Right lobe of liver (tissue), 6 donors: Measurements from ENCODE around the gene PPM1H. TPM values are rescaled to one million over a fixed set of nuclear protein-coding genes. Genes with fewer than 3 reads are reported as not detected.

Experiments
- ATAC-seq, 4 donors: fragments of 200-7000 bp; cut with Tn5 transposase; one replicate each; pipeline ENCODE4 v1.9.1; 2020; ENCODE audit warnings: mild to moderate bottlenecking in 4 of 4, moderate library complexity in 4 of 4
- DNase-seq, 3 donors: peaks; one replicate each; pipeline ENCODE4 v3.0.0-alpha.2; 2020
- H3K27ac ChIP-seq, 3 donors: fragments of 200-600 bp; one replicate each; pipeline ENCODE4 v1.8.0; 2022
- H3K27me3 ChIP-seq, 2 donors: fragments of 200-600 bp; one replicate each; pipeline ENCODE4 v1.8.0; 2022
- H3K36me3 ChIP-seq, 4 donors: fragments of 200-600 bp; sonication (generic) in 1 of 4; one replicate each; pipeline versions ENCODE4 v1.5.1 to v1.8.0; 2017 to 2022; ENCODE audit warnings: control low read depth in 1 of 4
- H3K4me1 ChIP-seq, 4 donors: fragments of 200-600 bp; sonication (generic) in 1 of 4; one replicate each; pipeline versions ENCODE4 v1.5.1 to v1.8.0; 2017 to 2022; ENCODE audit warnings: control low read depth in 1 of 4
- H3K4me3 ChIP-seq, 3 donors: fragments of 200-600 bp; one replicate each; pipeline ENCODE4 v1.8.0; 2022
- H3K9me3 ChIP-seq, 4 donors: fragments of 200-600 bp; sonication (generic) in 1 of 4; one replicate each; pipeline versions ENCODE4 v1.5.1 to v1.8.0; 2017 to 2022; ENCODE audit warnings: control low read depth in 1 of 4
- CTCF ChIP-seq, 4 donors: fragments of 200-600 bp in 3 of 4; fragments of 450-650 bp in 1 of 4; IDR thresholded peaks; one replicate each; pipeline versions ENCODE4 v1.5.1 to v1.8.0; 2016 to 2022; ENCODE audit warnings: antibody characterized with exemption in 4 of 4, mild to moderate bottlenecking in 2 of 4
- POLR2A ChIP-seq: fragments of 450-650 bp; IDR thresholded peaks from one replicate; pipeline ENCODE4 v1.6.1; 2017; ENCODE audit warnings: antibody characterized with exemption, mild to moderate bottlenecking
- WGBS: methylation state at CpG from one replicate; pipeline ENCODE4 v1.1.6; 2018; ENCODE audit warnings: low coverage, low lambda C conversion rate; ENCODE audit not compliant: insufficient coverage; ENCODE audit errors: missing lambda C conversion rate; 5-methylcytosine and 5-hydroxymethylcytosine counted together
- intact Hi-C, 2 donors: fragments of 100-400 bp; cut with DNase I; formaldehyde crosslinking; loops; one replicate each; pipeline versions ENCODE4 v1.11.2 to v1.14.1; 2022
- total RNA-seq, 6 experiments: library from RNA; depleted of rRNA in 2 of 6; stranded (reverse); fragments of >200 nt in 2 of 6; fragmentation: NEBNext Ultra II Directional in 3 of 6; extraction: Animal tissue kit (Norgen Biotek cat#: 25700) in 3 of 6; gene quantifications; one replicate each; pipeline versions ENCODE4 v1.1.0 to v1.2.4, GENCODE V29; 2016 to 2023
- donor health status: DM: no; HTN: yes; CAD: no.
- donor health status: DM: no; HTN: no; CAD: no.
- donor health status: DM: no; HTN: no; CAD: no.
- donor health status: DM: no; HTN: yes; CAD: no.
- donor health status: DM: no; HTN: yes; CAD: no.

PPM1H gene
- total RNA-seq, 6 experiments from 2014 or later = 3.8 to 9.2 (median 6.5) TPM

GRCh38 chr12:62739266-62740015, 195.5 kb downstream of the PPM1H start:
- no peak for DNase-seq
- no peaks in the 10 kb centered on the region for H3K9me3 ChIP-seq
- TF ChIP-seq CTCF (IDR thresholded peaks at IDR 0.05) = no peak
- no peak for TF ChIP-seq POLR2A
- H3K4me1 ChIP-seq = no peaks in the 10 kb centered on the region
- H3K36me3 ChIP-seq = no peaks in the 10 kb centered on the region
- no peak overlapping the region for H3K4me3 ChIP-seq
- no peak overlapping the region for H3K27ac ChIP-seq
- no peaks in the 10 kb centered on the region for H3K27me3 ChIP-seq
- ATAC-seq = peak in 1 of 4 donors; percentile 37
- intact Hi-C loops = no loop called here
- 76% methylated on average over 9 of the region's 9 CpGs for WGBS

DNA sequence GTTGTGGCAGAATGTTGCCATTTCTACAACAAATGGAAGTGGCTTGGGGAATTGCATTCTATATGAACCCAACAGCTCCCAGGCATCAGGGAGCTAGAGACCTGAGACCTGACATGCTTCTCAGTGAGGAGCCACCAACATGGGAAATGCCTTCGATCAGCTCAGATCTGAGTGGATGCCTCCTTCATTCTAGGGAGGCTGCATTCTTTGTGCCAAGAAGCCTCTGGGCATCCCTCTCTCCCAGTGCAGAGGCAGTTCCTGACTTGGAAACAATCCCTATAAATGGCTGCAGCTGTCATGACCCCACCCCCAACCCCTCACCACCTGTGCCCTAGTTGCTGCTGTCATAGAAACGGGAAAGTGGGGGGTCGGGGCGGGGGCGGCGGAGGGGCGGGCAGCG, 196.3 kb downstream of the PPM1H start:
- Histone ChIP-seq H3K27ac (no peak overlapping the region), H3K9me3 (no peaks in the 10 kb centered on the region), H3K27me3 (no peaks in the 10 kb centered on the region), H3K36me3 (no peaks in the 10 kb centered on the region), H3K4me1 (no peaks in the 10 kb centered on the region), H3K4me3 (no peak overlapping the region)
- TF ChIP-seq POLR2A = no peak
- TF ChIP-seq CTCF (IDR thresholded peaks at IDR 0.05) = no peak
- no peak for ATAC-seq
- intact Hi-C loops = no loop called here
- WGBS = 83% methylated on average over 8 of the region's 8 CpGs
- DNase-seq = no peak

GRCh38 chr12:62738105-62738504, 196.8 kb downstream of the PPM1H start:
- no peaks in the 10 kb centered on the region for H3K36me3 ChIP-seq
- H3K27me3 ChIP-seq = no peaks in the 10 kb centered on the region
- H3K4me1 ChIP-seq = no peaks in the 10 kb centered on the region
- 100% methylated on average over 3 of the region's 3 CpGs for WGBS
- no peak for TF ChIP-seq CTCF (IDR thresholded peaks at IDR 0.05)
- no peak for TF ChIP-seq POLR2A
- H3K4me3 ChIP-seq = no peak overlapping the region
- no peak for DNase-seq
- H3K9me3 ChIP-seq = no peaks in the 10 kb centered on the region
- no peak overlapping the region for H3K27ac ChIP-seq
- intact Hi-C loops = no loop called here
- ATAC-seq = no peak

DNA sequence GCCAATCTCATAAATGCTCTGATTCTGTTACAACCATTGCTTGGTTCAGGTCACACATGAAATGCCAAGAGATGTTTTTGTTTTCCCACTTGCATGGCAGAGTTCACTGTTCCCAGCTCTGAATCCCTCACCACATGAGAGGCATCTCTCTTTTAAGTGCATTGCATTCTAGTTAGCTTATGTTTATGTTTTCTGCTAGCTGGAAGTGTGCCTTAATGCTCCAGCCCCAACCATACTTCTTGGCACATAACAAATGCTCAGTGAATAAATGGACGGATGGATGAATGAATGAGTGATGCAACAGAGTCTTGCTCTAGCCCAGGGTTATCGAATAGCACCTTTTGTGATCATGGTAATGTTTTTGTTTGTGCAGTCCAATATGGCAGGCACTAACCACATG, 197.3 kb downstream of the PPM1H start:
- H3K4me1 ChIP-seq = no peaks in the 10 kb centered on the region
- DNase-seq (no peak), ATAC-seq (no peak)
- H3K4me3 ChIP-seq = no peak overlapping the region
- no peaks in the 10 kb centered on the region for H3K9me3 ChIP-seq
- WGBS = 89% methylated on average over 2 of the region's 2 CpGs
- no peaks in the 10 kb centered on the region for H3K27me3 ChIP-seq
- TF ChIP-seq CTCF (IDR thresholded peaks at IDR 0.05) = no peak
- no peak for TF ChIP-seq POLR2A
- H3K27ac ChIP-seq = no peak overlapping the region
- no peaks in the 10 kb centered on the region for H3K36me3 ChIP-seq
- intact Hi-C loops = no loop called here
